Activated CD8-positive, alpha-beta memory T cell treated with anti-CD3 and anti-CD28 coated beads, Interleukin-2, amount 50 U/mL, for 1 hour (primary cell): Measurements from ENCODE around the gene MKLN1.
"Not testable (repeated sequence)": the region's sequence is repeated elsewhere in the genome, so short reads cannot be mapped to it uniquely, and the experiment has no call there.

ENCODE experiments used
- DNase-seq: peaks from one replicate; pipeline ENCODE4 v3.0.0-alpha.2; 2020; ENCODE audit errors: extremely low read depth

Gene MKLN1

DNA sequence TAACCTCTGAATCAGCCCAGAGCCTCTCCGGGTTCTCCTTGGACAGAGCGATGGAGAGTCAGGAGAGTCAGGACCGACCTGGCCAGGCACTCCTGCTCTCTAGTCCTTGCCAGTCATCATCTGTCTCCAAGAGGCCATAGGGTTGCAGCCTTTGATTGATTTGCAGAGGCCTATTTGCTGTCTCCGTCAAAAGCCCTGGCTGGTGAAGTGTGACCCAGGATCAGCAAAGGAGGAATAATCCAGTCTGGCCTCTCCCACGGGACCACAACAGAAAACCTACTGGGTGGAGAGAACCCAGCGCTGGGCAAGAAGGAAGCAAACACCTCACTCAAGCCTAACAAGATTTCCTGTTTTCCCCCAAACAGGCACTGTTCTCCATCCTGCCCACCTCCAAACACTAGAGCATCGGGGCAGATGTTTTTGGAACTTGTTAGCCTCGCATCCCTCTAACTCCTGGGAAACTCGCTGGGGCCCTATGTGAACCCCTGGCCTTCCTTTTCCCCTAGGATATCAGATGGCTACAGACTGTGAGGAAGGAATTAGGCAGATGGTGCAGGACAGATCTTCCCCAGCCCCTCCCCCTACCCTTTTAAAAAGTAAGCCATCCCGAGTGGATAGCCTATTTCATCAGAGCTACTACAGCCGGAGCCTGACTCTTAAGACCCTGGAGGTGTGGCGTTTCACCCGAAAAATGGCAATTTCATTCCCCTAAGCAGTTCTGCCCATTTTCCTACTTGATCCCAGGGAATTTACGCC, 174.4 kb downstream of the MKLN1 start:
- DNase-seq, result no peak

DNA sequence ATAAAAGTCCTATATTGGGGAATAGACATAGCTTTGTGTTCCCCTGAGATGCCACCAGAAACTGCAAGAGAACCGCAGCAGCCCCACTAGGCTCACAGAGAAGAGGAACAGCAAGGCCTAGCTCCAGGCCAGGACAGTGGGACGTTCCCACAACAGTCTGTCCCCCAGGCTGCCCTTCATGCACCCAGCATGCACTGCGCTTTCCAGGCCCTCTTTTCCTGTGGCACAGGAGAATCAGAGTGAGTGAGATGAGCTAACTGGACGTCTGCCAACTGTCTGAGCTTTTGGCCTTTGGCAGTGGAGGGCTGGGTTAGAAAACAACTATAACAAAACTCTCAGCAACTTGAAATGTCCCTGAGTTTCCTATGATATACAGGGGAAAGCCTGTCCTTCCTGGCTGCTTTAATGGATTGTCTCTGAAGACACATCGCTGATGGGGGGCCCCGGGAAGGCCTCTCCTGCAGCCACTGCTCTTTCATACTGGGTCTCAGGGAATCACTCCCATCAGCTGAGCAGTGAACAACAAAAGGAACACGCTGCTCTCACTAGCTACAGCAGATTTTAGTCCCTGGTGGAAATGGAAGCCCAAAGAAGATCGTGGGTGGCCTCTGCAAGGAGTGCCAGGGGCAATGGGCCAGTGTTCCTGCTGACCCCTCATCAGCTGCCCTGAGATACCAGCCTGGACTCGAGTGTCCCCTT, 175.3 kb downstream of the MKLN1 start:
- DNase-seq, result no peak

DNA sequence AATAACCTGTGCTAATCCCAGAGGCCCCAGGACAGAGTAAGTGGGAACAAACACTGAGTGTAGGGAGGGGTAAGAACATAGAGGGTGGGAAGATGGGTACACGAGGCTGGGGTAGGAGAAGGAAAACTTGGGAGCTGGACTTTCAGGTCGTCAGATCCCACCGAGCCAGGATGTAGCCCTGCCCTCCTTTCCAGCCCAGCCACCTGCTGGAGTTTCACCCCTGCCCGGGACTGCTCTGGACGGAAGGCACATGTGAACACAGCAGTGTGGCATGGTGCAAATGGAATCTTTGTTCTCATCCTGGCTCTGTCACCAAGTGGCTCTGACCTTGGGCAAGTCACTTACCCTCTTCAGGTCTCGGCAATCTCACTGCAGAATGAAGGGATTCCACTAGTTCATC, 176.0 kb downstream of the MKLN1 start:
- DNase-seq, result no peak

DNA sequence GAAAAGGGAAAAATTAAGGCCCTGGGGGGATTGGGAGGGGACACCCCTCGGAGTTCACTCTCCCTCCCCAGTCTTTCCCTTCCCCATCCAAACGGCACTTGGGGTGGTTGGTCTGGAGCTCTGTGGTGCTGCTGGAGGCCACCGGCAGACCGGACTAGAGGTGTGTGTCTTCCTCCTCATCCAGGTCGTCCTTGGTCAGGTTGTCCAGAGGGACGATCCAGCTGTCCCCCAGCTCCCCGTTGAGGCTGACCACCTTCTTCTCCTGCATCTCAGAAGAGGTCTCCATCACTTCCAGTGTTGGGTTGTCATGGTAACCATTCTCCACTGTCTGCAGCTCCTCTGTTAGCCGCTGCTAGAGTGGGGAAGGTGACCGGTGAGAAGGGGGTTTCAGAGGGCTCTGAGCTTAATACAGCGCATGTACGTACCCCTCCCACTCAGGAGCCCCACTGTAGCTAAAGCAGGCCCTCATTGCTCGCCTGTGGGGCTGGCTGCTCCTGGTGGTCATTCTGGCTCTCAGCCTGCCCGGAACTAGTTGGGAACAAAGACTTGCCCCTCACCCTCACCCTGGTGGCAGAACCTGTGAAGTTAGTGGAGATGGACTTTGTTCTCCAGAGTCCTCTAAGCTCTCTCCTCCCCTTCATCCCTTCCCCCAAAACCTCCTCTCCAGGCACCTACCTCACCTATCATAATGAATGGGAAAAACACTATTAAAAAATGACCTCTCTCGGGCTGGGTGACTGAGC, 176.7 kb downstream of the MKLN1 start:
- DNase-seq, result no peak

DNA sequence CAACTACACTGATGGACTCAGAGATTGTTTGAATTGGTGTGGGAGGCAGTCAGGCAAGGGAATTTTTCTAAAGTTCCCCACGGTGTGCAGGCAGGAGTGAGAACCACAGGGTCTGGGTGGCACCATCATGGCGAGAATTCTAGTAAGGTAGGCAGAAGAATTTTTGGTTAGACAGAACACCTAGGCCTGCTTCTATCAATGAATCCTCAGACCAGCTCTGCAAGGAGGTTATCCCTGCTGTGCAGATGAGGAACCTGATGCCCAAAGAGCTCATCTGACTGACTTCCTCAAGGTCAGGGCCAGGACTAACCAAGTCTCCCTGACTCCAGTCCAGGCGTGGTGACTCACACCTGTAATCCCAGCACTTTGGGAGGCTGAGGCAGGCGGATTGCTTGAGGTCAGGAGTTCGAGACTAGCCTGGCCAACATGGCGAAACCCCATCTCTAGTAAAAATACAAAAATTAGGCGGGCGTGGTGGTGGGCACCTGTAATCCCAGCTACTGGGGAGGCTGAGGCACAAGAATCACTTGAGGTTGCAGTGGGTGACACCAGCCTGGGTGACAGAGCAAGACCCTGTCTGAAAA, 177.5 kb downstream of the MKLN1 start:
- not testable (repeated sequence) for DNase-seq

DNA sequence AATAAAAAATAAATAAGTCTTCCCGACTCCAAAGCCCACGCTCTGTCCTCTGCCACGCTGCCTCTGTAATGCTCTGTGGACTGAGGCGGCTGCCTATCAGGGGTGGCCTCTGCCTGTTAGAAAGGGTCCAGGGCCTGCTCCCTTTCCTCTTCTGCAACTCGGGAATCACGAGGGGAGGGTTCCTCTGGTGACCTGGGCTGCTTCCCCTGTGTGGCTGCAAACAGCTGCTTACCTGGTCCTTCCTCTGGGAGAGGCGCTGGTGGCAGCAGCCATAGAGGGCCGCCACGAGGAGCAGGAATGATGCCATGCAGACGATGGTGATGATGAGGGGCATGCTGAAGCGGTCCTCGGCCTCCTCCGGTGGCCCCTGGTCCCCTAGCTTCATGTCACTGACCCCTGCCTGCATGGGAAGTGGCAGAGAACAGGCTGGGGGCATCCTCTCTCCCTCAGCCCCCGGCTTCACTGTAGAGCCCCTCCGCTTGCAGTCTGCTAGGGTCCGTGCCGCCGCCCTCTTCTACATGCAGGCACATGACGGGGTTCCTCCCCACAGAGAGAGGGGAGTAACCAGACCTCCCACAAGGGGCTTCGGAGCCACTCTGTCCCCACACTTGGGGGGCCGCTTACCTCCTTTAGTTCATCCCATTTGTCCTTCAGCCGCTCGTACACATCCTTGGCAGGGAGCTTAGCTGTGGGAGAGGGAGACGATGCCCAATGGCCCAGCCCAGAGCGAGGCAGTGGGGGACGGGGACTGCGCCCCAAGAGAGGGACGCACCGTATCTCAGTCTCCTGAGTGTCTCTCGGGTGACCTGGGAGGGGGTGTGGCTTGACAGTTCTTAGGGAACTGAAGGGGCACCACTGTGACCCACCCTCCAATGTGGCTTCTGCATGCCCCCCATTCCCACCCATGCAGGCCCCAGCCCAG, 178.2 kb downstream of the MKLN1 start:
- no peak for DNase-seq

DNA sequence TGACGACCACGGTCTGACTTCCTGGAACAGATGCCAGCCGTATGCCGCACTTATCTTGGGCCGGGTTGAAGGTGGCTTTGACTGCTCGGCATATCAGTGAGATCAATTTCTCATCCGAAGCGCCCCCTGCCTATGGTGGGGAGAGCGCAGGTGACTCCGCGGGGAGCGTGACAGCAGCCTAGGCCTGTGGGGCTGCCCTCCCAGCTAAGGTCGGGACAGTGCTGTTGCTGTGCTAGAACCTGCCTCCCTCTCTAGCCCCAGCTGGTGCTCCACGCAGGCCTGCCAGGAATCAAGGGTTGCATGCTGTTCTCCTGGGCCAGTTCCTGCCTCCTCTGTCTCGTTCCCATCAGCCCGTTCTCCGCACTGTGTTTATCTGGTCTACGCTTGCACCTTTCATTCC, 178.9 kb downstream of the MKLN1 start:
- no peak for DNase-seq

DNA sequence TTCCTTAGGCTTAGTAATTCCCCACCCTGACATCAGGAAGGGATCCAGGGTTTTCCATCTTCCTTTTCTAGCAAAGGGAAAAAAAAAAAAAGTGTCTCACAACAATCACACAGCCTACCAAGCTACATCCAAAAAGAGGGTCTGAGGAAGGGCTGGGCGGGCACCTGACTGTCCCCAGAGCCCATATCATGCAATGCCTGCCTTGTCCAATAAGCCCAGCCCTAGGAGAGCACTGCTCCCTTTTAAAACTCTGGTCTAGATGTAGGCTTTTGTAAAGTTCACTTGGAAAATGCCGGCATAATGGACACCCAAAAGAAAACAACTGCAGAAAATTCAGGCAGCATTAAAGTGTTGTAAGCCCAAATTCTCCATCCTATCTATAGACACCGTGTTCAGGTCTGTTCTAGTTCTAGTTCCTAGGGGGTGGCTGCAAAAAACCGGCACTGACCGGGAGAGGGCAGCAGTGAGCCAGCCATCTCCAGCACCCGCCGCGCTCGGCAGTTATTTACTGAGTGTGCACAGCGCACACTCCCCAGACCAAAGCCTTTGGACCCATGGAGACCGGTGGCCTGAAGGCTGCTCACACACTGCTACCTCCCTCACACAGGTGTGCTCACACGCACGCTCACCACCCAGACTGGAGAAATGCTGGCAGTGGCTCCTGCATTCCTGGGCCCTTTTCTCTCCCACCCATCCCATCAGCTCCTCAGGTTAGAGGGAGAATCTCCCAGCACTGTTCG, 180.1 kb downstream of the MKLN1 start:
- DNase-seq, result peak; percentile 33

DNA sequence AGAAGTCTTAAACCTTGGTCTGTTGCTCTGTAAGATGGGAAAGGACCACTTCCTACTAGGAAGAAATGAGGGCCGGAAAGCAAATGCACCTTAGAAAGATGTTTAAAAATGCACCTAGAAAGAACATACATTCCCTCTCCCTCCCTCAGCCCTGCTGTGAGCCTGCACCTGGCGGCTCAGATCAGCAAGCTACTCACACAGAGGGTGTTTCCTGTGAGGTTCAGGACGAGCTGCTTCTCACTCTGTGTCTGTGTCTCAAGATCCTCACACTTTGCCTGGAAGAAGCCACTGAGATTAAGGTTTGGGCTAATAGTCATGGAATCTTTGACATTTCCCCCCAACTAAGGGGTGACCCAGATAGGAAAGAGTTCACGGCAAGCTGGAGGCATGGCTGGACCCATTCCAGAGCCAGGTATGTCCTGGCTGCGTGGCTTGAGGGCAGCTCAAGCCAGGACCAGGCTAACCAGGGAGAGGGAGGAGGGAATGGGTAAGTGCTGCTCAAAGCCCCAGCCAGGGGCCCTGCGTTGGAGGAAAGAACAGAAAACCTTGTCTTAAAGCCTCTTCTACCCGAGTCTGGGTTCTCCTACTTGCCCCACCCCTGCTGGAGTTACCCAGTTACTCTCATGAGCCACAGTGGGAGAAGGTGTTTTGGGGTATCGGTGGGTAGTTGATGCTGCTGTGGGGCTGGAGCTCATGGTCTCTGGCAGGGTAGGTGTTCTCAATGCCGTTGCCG, 181.2 kb downstream of the MKLN1 start:
- DNase-seq, result no peak

DNA sequence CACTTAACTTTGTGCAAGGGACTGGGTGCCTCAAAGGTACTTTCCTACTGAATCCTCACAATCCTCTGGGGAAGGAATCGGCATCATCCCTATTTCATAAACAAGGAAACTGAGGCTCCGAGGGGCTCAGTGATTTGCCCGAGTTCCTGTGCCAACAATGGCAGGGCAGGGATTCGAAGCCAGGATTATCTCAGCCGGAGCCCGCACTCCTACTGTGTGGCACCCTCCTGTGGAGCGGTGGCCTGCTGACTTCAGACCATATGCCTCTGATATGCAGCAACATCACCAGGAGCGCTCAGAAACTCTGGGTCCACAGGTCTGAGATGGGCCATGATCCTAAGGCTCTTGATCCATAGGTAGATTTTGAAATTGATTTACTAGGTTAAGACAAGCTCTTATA, 182.1 kb downstream of the MKLN1 start:
- DNase-seq, result no peak

DNA sequence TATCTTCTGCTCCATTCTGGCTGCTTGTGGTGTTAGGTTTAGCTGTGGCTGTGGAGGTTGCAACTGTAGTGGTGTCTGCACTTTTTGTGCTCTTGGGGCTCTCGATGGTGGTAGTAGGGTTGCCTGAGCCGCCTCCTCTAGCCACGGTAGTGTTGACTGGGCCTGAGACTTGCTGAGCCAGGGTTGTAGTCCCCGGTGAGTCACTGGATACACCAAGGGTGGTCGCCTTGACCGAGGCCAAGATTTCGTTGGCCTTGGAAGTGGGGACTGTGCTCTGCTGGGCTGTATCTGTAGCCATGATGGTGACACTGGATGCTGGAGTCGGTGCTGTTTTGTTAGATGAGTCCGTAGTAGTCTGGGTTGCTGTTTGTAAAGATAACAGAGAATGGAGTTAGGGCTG, 183.4 kb downstream of the MKLN1 start:
- DNase-seq, result no peak

DNA sequence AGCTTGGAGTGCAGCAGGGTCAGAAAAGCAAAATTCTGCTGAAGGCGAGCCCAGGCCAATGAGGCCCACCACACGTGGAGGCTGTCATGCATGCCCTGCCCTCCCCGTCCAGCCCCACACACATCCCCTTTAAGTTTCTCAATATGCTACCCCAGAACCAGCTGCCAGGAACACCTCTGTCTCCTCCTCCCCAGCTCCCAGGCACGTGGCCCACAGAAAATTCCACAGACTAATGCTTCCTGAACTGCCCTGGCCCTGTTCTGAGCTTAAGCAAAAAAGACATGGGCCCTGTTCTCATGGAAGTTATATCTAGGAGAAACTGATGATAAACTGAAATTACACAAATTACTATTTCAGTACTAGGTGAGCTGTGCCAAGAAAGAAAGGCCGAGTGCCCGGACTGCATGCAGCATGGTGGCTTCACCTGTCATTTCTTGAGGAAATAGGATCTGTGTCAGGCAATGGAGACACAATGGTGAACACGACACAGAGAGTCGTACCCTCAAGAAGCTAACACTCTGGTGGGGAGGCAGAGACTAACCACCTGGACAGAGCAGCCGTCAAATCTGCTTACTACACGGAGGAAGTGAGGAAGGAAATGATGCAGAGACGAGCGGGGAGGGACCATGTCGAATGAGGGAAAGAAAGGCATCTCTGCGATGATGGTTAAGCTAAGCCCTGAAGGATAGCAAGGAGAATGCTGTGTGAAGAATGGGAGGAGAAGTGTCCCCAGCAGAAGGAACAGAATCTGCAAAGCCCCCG, 184.3 kb downstream of the MKLN1 start:
- no peak for DNase-seq

DNA sequence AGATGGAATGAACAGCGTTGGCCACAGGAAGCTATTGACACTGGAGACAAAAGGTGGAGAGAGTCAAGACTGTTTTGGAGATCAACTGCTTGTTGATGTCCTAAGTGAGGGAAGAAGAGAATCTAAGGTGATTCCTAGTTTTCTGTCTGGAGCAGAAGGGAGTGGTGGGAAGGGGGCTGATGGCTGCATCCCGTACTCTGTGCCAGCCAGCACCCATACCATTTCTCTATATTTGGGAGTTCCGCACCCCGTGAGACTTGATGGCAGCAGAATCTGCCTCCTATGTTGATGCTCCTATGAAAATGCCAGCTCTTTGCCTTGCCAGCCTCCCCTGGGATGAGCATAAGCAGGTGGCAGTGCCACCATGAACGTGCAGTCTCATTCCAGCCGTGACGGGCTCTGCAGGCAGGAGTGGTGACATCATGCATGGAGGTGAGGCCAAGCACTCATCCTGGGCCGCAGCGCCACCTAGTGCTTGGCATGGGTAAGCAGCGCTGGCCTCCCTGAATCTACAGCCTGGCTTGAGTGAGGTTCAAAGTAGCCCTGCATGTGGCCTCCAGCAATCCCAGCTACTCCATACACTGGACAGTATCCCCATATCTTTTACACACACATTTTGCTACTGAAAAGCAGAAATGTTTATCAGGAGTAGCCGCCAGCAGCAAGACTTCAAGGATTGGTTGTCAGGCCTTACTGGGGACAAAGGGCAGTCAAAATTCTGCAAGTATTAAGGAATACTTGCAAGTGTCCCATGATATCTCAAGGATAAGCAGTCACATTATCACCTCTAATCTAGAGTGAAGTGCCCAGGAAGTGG, 185.8 kb downstream of the MKLN1 start:
- peak; percentile 49 for DNase-seq

DNA sequence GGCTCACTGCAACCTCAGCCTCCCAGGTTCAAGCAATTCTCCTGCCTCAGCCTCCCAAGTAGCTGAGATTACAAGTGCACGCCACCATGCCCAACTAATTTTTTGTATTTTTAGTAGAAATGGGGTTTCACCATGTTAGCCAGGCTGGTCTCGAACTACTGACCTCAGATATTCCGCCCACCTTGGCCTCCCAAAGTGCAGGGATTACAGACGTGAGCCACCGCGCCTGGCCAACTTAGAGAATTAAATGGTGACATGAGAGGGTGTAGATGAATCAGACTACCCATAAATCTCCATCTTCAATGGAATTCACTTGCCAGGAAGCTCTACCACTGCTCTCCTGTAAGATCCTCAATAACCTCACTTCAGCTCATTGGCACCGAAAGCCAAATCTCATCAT, 187.8 kb downstream of the MKLN1 start:
- not testable (repeated sequence) for DNase-seq

DNA sequence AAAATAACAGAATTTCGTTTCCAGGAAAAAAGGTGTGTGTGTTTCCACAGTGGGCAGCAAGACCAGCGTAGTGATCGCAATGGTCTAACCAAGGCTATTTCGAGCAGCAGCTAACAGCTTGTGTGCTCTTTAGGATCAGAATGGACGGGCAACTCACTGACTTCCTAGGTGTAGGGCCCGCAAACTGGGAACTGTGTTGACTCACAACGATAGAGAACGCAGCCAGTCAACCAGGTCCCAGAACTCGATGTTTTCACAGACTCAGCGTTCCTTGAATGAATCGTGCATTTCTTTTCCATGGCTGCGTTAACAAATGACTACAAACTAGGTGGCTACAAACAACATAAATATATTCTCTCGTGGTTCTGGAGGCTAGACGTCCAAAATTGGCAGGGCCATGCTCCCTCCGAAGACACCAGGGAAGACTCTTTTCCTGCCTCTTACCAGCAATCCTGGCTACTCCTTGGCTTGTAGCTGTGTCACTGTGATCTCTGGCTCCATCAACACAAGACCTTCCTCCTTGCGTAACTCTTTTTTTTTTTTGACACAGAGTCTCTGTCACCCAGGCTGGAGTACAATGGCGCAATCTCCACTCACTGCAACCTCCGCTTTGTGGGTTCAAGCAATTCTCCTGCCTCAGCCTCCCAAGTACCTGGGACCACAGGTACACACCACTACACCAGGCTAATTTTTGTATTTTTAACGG, 189.7 kb downstream of the MKLN1 start:
- no peak for DNase-seq

DNA sequence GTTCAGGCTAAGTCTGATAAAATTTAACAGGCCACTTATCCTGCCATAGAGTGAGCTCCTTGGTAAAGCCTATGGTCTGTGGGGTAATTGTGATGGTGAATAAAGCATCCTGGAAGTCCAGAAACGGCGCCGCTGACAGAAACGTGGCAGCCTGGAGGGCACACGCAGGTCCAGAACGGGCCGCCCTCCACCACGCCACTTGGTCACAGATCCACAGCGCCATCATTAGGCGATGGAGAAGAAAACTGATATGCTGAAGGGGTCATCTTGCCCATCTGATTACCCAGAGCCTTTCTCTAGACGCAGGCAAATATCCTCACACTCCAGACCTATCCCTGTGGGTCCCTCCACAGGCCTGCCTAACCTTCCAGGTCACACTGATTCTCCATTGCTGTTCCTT, 190.9 kb downstream of the MKLN1 start:
- no peak for DNase-seq

DNA sequence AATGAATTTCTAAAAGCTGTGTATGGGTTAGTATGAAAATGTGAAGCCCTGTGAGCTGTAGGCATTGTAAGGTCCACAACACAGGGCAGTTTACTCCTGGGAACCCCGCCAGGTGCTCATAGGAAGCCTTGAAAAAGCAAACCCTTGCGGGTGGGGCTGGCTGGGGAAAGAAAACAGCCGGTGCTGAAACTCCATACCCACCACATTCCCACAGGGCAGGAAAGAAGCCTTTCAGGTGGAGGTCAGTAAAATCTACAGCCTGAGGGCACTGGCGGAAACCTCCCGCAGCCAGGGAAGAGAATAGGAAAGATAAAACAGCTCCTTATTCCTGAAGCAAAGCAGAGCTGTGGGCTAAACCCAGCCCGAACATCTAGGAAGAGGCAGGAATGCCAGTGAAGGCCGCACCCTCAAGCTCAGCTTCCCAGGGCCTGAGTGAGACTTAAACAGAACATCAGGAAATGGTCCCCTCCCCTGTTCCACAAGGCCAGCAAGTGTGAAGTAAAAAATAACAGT, 194.0 kb downstream of the MKLN1 start:
- DNase-seq, result no peak
